ENCODE results near the gene DNAH9. TPM values are rescaled to one million over a fixed set of nuclear protein-coding genes. Genes with fewer than 3 reads are reported as not detected.

Gene DNAH9
- total RNA-seq, 1 experiment from 2014 or later: not detected

DNA sequence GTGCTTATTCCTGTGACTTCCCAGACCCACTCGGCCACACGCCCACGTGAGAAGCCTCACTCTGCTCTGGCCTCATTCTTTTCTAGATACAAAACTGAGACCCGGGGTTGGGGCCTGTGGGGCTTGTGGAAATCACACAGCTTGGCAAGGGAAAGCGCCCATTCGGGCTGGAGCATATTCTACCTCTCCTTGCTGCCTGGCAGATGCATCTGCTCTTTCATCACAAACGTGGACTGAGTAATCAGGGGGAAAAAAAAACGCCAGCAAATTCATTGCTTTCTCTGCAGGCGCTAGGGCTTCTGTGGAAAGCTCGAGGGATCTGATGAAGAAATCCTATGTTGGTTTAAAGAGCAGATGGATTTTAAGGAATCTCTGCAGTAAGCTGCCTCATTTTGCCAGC is 44.4 kb downstream of the DNAH9 start:
- Mint-ChIP-seq H3K4me3 (ENCODE audit: unreplicated experiment) (no peak overlapping the region), H3K27ac (ENCODE audit: unreplicated experiment) (no peak overlapping the region), H3K36me3 (ENCODE audit: insufficient read depth, unreplicated experiment) (no peaks in the 10 kb centered on the region), H3K27me3 (ENCODE audit: insufficient read depth, unreplicated experiment) (no peaks in the 10 kb centered on the region), H3K9me3 (ENCODE audit: unreplicated experiment) (no peaks in the 10 kb centered on the region), H3K4me1 (ENCODE audit: low read depth, unreplicated experiment) (no peaks in the 10 kb centered on the region)
- Histone ChIP-seq H3K36me3 (ENCODE audit: control insufficient read depth, insufficient read depth, low read length) (no peaks in the 10 kb centered on the region), H3K9me3 (no peaks in the 10 kb centered on the region), H3K4me3 (ENCODE audit: low read depth, low read length) (no peak overlapping the region), H3K4me1 (no peaks in the 10 kb centered on the region), H3K27me3 (replicated peaks; ENCODE audit: control insufficient read depth, insufficient read depth, low read length) (no peaks in the 10 kb centered on the region)
- DNase-seq: no peak
- TF ChIP-seq, protein P1, sequence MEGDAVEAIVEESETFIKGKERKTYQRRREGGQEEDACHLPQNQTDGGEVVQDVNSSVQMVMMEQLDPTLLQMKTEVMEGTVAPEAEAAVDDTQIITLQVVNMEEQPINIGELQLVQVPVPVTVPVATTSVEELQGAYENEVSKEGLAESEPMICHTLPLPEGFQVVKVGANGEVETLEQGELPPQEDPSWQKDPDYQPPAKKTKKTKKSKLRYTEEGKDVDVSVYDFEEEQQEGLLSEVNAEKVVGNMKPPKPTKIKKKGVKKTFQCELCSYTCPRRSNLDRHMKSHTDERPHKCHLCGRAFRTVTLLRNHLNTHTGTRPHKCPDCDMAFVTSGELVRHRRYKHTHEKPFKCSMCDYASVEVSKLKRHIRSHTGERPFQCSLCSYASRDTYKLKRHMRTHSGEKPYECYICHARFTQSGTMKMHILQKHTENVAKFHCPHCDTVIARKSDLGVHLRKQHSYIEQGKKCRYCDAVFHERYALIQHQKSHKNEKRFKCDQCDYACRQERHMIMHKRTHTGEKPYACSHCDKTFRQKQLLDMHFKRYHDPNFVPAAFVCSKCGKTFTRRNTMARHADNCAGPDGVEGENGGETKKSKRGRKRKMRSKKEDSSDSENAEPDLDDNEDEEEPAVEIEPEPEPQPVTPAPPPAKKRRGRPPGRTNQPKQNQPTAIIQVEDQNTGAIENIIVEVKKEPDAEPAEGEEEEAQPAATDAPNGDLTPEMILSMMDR (IDR thresholded peaks at IDR 0.05; ENCODE audit: insufficient read depth in 1 of 2, low read depth in 1 of 2, low read length in 1 of 2, severe bottlenecking in 1 of 2, unreplicated experiment in 1 of 2): no peak
- intact Hi-C loops (cut with micrococcal nuclease; ENCODE audit: unreplicated experiment): no loop called here
- no TSS peak for BruUV-seq (replicated peaks)
- POLR2A ChIA-PET: no interaction called here
- CTCF ChIA-PET: no interaction called here

- no peaks in the 10 kb centered on the region for H3K36me3 Mint-ChIP-seq (ENCODE audit: insufficient read depth, unreplicated experiment)
- POLR2A ChIA-PET: no interaction called here
- H3K27me3 Mint-ChIP-seq (ENCODE audit: insufficient read depth, unreplicated experiment): no peaks in the 10 kb centered on the region
- no peaks in the 10 kb centered on the region for H3K36me3 ChIP-seq (ENCODE audit: control insufficient read depth, insufficient read depth, low read length)
- H3K27me3 ChIP-seq (replicated peaks; ENCODE audit: control insufficient read depth, insufficient read depth, low read length): no peaks in the 10 kb centered on the region
- no peak overlapping the region for H3K27ac Mint-ChIP-seq (ENCODE audit: unreplicated experiment)
- intact Hi-C loops (cut with micrococcal nuclease; ENCODE audit: unreplicated experiment): no loop called here
- H3K4me1 ChIP-seq: no peaks in the 10 kb centered on the region
- TF ChIP-seq, protein P1 (IDR thresholded peaks at IDR 0.05; ENCODE audit: insufficient read depth in 1 of 2, low read depth in 1 of 2, low read length in 1 of 2, severe bottlenecking in 1 of 2, unreplicated experiment in 1 of 2): no peak
- H3K4me1 Mint-ChIP-seq (ENCODE audit: low read depth, unreplicated experiment): no peaks in the 10 kb centered on the region
- BruUV-seq (replicated peaks): no TSS peak
- no peak overlapping the region for H3K4me3 ChIP-seq (ENCODE audit: low read depth, low read length)
- H3K9me3 Mint-ChIP-seq (ENCODE audit: unreplicated experiment): no peaks in the 10 kb centered on the region
- H3K9me3 ChIP-seq: no peaks in the 10 kb centered on the region
- H3K4me3 Mint-ChIP-seq (ENCODE audit: unreplicated experiment): no peak overlapping the region
- no peak for DNase-seq
- CTCF ChIA-PET: interaction anchor here (0.6 to 1.5 kb wide), 4 partner anchors 99 to 799 kb away, joined by 3 to 7 read pairs (median 4); no protein-coding TSS in a partner anchor
Observed at GRCh38 chr17:11643851-11644250, 45.6 kb downstream of the DNAH9 start.

DNA sequence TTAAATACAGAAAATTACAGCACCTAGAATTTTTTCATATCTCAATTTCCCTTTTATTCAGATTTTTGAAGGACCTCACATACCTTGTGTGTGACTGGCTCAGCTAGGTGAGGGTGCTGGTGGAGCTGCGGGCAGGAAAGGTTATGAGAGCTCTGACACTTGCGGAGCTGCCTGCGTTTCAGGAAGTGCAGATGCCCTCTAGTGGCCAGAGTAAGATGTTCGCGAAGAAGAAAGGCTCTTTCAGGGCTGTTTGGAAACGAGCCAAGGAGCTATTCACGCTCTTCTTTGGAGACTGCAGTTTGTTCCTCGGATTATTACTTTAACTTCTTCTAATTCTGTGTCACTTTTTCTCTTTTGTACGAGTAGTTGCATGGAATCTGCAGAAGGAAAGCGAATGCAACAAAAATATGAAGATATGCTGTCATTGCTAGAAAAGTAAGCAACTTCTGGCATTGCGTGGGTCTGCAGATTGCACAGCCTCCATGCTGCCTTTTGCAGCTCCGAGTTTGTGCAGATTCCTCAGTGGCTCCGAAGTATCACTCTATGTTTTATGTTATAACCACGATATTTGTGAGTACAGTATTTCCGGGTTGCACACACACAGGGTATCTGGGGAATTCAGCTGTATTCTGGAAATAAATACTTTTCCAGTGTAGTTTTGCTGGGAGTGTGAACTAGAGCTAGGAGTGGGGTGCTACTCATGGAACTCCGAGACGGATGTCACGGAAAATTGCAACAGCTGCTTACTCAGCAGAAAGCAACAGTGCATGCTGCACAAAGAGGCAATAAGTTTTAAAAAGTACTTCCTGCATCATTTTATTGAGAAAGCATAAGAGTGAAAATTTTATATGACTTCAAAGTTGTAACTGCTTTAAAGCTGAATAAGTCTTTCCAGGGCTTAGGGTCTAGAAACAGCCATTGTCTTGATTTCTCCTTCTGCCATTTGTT is 46.3 kb downstream of the DNAH9 start:
- Mint-ChIP-seq H3K9me3 (ENCODE audit: unreplicated experiment) (no peaks in the 10 kb centered on the region), H3K36me3 (ENCODE audit: insufficient read depth, unreplicated experiment) (no peaks in the 10 kb centered on the region), H3K27ac (ENCODE audit: unreplicated experiment) (no peak overlapping the region), H3K27me3 (ENCODE audit: insufficient read depth, unreplicated experiment) (no peaks in the 10 kb centered on the region), H3K4me1 (ENCODE audit: low read depth, unreplicated experiment) (no peaks in the 10 kb centered on the region), H3K4me3 (ENCODE audit: unreplicated experiment) (no peak overlapping the region)
- ChIA-PET POLR2A (no interaction called here), CTCF (interaction anchor here (0.6 to 1.5 kb wide), 6 partner anchors 98 to 799 kb away, joined by 3 to 7 read pairs (median 3); no protein-coding TSS in a partner anchor)
- peak; percentile 41 to 42 for DNase-seq
- no TSS peak for BruUV-seq (replicated peaks)
- Histone ChIP-seq H3K27me3 (replicated peaks; ENCODE audit: control insufficient read depth, insufficient read depth, low read length) (no peaks in the 10 kb centered on the region), H3K9me3 (no peaks in the 10 kb centered on the region), H3K4me1 (no peaks in the 10 kb centered on the region), H3K4me3 (ENCODE audit: low read depth, low read length) (no peak overlapping the region), H3K36me3 (ENCODE audit: control insufficient read depth, insufficient read depth, low read length) (no peaks in the 10 kb centered on the region)
- TF ChIP-seq, protein P1 (IDR thresholded peaks at IDR 0.05; ENCODE audit: insufficient read depth in 1 of 2, low read depth in 1 of 2, low read length in 1 of 2, severe bottlenecking in 1 of 2, unreplicated experiment in 1 of 2): peak; percentile 50 to 61
- intact Hi-C loops (cut with micrococcal nuclease; ENCODE audit: unreplicated experiment): no loop called here
